Fibroblast of the conjunctiva (primary cell): ENCODE measurements around the gene SHROOM3.

Experiments used
- DNase-seq: peaks from one replicate; pipeline ENCODE4 v3.0.0-alpha.2; 2010; ENCODE audit warnings: low read depth

SHROOM3 gene

DNA sequence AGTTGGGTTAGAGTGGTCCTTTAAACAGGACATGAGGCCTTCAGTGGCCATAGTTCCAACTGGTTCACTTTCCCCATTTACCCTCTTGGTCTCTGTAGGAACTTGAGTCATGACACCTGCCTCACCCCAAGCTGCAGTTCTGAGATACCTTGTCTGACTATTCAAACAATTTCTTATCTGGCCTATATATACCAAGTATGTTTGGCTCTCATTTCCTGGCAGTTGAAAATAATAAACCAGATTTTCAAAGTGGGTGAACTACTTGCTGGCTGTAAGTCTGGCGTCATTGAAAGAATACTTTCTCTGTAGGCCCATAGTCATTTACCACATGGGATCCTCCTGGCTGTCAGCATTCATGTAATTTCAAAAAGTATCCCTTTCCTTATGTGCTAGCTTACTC lies 228.8 kb downstream of the SHROOM3 start:
- no peak for DNase-seq

DNA sequence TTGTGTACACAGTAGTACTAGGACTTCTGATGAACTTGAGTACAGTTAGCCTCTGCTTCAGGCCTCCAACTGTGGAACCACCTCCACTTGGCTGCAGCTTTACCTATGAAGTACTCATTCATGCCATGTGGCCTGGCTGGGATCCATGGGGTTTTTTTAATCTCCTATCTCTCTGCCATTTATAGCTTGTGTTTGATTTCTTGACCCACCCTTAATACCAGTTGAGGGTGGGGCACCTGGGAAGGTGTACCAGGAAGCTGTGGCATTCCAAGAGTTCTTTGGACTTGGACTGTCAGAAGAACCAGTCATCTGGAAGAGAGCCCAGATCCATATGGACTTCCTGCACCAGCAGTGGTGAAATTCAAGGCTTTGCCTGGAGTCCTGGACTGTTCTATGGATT lies 230.1 kb downstream of the SHROOM3 start:
- no peak for DNase-seq

DNA sequence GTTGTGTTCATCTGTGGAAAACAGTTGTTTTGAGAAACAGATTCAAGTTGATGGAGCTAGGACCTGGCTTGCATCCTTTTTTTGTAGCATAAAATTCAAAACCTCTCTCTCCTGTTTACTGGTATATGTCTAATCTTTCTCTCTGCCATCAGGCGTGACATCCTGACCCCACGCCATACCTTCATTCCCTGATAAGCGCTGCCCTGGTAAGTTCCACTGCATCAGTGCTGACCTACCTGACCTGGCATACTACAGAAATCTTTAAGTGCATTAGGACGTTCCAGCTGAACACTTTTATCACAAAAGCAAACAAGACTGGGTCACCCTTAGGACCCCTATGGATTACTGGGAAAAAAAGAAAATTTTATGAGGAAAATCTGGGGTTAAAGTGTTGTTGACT lies 230.7 kb downstream of the SHROOM3 start:
- no peak for DNase-seq

DNA sequence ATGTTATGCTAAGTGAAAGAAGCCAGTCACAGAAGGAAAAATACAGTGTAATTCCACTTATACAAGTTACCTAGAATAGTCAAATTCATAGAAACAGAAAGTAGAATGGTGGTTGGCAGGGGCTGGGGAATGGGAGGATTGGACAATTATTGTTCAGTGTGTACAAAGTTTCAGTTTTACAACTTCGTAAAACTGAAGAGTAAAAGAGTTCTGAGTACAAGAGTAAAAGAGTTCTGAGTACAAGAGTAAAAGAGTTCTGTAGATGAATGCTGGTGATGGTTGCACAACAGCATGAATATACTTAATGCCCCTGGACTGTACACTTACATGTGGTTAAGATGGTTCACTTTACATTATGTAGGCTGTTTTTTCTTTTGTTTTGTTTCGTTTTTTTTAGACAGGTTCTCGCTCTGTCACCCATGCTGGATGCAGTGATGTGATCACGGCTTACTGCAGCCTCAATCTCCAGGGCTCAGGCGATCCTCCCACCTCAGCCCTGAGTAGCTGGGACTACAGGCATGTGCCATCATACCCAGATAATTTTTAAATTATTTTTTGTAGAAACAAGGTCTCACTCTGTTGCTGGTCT lies 232.0 kb downstream of the SHROOM3 start:
- DNase-seq = no peak

DNA sequence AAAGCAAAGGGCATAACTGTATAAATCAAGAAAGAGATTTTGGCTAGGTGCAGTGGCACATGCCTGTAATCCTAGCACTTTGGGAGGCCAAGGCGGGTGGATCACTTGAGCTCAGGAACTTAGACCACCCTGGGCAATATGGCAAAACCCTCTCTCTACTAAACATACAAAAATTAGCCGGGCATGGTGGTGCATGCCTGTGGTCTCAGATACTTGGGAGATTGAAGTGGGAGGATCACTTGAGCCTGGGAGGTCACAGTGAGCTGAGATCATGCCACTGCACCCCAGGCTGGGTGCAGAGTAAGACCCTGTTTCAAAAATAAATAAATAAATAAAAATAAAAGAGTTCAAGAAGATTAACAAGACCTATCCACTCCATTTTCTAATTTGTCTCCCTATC lies 235.6 kb downstream of the SHROOM3 start:
- no peak for DNase-seq

DNA sequence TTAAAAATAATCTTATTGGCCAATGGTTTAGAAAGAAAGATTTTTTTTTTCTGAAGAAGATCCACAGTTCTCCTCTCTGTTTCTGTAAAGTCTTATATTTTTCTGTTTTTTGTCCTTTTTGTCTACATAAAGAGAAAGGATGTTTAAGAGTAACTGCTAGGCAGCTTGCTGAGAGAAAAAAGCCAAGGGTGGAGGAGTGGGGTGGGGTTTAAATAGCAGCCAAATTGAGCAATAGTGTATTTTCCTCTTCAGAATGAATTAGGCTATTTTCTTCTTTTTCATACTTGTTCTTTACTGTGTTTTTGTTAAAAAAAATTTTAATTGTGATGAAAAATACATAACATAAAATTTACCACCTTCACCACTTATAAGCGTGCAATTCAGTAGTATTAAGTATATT lies 238.3 kb downstream of the SHROOM3 start:
- DNase-seq = no peak

DNA sequence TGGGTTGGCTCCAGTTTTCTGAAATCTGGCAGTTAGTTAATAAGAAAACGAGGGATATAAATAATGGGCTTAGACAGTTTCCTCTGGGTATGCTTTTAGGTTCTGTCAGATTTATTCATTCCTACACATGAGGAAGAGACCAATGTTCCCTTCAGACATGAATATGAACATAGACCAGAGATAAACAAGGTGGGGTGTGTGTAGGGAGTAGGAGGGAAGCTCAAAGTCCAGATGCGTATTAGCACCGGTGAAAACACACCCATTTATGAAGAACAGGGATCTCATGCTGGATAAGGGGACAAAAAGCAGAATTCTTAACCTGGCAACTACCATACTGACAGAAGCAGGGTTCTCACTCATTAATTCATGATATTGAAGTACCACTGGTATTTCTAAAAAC lies 240.0 kb downstream of the SHROOM3 start:
- DNase-seq = no peak

DNA sequence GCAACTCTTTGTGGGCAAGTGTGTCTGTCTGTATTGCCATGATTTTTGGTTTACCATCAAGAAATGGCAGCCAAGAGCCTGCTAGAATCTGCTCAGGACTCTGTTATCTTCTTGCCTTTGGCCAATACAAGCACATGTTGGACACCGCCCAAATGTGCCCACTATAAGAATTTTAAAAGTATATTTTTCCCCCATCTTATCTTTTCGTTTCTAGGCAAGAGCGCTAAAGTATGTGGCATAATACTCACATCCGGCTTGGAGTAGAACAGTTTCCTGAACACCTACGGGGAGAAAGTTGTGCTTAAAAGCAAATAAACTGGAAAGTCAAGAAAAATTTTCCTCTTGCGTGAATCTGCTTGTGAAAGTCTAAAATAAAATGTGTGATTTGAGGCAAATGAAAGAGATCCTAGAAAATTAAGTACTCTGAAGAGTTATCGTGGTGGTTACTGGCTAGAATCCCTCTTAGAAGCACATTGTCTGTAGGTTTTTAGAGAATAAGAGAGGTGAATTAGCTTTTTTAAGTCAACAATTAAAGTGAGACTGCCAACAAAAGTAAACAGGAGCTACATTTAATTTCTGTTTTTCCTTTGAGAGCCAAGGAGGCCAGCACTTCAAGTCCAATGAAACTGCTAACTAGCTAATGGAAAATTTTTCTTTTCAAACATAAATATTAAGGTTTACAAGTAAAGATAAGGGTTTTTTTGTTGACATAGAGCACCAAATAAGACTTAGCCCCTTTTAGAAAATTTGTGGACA lies 242.7 kb downstream of the SHROOM3 start:
- DNase-seq = no peak

DNA sequence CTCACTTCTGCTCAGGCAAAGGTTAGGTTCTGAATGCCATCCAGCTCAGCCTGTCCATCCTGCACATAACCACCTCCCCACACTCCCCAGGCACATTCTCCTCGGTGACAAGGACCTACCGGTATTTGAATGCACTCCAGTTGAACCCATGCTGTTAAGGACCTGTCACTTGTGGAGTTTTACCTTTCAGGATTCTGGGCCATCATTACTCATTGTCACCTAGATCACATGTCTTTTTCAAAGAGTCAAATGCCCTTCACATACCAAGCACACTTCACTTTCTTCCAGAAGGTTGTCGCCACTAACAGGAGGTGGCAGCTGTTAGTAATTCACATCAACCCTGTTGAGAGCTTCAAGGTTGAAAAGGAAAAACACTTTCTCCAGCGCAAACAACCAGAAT lies 244.7 kb downstream of the SHROOM3 start:
- DNase-seq = no peak

DNA sequence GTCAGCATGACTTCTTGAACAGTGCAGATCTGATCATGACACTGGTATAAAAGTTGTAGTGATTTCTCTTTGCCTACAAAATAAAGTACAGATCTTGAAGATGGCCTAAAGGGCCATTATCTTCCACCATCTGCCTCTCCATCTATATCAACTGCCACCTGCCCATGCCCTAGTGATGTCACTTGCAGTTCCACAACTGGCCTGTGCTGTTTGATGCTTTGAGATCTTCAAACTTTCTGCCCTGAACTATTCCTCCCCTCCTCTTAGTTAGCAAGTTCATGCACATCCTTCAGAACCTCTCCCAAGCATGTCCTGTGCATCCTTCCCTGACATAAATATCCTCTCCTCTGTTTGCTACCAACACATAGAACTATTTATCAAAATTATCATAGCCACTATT lies 245.9 kb downstream of the SHROOM3 start:
- no peak for DNase-seq

DNA sequence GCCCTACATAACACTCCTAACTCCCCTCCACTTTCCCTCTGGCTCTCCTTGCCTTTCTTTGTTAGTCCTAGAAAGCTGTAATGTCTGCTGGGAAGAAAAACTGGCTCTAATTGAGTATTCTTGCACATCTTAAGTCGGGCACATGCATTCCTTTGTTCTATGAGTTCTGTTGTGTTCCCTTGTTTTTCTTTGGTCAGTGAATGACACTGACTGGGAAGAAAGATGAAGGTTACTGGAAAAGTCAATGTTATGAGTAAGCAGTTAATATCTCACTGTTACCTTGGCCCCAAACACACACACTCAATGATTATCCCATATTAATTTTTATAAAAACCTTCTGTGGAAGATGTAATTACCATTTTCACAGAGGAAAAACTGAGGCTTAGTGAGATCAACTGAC lies 247.0 kb downstream of the SHROOM3 start:
- no peak for DNase-seq

DNA sequence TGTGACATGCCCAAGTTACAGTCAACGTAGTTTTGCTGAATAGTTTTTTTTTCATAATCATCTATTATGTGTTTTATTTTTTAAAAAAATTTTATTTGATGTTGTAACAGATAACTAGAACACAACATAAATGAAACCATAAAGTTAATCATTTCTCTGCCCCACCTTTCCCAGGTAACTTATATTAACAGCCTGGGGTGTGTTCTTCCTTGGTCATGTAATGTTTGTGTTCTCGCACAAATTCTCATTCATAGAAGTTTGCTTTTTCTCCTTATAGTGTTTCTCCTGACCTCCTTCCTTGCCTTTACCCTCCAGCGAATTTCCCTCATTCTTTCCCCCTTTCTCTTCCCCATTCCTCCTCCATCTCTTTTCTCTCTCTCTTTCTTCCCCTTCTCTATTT lies 248.1 kb downstream of the SHROOM3 start:
- DNase-seq = no peak

DNA sequence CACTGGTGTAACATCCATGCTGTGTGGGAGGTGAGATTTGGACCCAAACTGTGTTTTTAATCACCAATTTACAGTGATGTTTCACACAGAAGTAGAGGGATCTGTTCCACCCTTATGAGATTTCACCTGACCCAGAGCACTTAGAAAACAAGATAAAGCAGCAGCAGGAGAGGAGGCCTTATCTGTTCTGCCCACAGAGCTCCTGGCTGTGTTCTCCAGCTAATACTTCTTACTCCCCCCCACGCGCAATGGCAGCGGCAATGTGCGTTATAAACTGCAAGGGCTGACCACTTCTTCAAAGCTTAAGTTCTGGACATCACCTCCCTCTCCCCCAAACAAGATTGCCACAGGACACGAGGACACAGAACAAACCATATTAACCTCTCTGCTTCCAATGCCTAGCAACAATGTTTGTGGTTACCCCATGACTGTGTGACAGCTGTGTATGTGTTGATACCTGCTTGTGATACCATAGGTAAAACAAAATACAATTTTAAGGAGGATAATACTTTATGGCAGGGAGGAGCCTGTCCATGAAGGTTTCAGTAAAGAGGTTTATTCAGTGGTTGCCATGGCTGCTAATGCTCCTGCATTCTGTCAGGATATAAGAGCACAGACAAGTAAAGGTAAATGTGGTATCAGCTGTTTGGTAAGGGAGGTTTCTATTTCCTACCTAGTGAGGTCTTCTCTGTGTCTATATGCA lies 252.9 kb downstream of the SHROOM3 start:
- no peak for DNase-seq

DNA sequence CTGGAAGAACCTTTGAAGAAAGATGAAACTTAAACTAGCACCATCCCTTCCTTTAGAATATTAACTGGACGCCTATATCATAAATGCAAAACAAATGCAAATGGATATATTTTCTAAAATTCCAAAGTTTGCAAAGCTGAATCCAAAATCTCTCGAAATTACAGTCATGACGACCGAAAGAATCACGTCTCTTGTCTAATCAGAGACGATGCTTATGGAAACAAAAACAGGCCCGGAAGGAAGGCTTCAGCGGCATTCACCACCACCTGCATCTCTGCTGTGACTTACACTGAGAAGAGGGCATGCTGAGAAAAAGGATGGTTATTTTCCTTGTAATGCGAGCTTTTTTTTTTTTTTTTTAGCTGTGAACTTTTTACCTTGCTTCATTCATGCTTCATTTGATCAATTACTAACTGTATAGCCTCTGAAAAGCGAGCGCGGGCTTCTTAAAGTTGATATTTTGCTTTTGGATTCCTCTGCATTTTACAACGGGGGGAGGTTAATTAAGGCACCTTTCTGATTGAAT lies 253.7 kb downstream of the SHROOM3 start:
- DNase-seq = no peak

DNA sequence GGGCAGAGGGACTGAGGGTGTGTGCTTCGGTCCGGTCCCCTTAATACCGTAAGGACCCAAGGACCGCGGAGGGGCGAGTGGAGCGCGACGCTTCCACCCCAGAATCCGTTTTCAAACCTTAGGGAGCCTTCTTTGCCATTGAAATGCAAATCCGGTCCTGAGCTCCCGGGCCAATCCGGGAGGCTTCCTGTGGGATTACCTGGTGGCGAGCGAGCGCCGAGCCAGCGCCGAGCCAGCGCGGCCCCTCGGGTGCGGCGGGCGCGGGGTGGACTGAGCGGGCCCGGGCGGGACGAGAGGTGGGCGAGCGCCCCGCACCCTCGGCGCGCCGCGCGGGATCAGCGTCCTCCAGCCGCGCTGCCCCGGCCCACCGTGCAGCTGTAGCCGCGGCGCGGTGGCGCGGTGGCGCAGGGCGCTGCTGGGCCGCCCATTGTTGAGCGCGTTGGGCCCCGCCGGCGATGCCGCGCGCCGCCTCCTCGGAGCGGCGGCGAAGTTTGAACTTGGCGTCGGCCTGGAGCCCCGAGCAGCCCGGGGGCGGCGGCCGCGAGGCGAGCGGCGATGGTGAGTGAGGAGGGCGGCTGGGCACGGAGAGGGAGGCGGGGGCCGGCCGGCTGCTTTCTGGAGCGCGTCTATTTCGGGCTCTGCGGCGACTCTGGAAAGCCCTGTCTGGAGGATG lies 254.3 kb downstream of the SHROOM3 start:
- DNase-seq = no peak

DNA sequence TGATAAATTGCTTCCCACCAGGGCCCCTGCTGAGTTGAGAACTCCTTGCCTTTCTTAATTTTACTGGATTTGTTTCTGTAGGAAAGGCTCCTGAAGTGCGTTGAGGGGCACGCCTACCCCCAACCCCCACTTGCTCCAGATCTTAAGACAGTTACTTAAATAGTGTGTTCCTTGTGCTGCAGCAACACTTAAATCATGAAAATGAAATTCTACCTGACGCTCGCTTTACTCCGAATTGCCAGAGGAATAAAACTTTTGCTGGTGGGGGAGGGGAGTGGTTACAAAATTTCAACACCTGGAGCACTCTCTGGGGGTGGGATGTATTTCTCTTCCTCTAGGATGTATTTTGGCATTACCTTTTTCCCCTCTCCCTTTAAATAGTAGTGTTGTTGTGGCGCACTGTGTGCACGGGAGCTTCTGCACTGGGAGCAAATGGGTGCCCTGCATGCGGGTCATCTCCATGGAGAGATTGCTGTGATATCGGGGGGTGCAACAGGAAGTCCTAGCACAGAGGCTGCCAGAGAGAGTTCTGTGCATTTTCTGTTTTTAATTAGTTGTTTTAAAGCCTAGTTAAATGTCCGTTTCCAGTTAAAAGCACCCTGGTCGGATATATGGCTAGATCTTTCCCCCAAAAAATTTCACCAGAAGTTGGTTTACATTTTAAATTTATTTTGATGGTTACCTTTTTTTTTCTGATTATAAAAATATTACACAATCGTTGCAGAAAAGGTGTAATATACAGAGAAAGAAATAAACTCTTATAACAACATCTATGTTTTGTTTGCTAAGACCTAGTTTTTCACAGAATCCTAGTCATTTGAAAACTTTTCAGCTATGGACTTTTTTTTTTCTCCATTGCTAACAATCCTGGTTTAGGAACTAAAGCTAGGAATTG lies 255.2 kb downstream of the SHROOM3 start:
- DNase-seq = no peak

DNA sequence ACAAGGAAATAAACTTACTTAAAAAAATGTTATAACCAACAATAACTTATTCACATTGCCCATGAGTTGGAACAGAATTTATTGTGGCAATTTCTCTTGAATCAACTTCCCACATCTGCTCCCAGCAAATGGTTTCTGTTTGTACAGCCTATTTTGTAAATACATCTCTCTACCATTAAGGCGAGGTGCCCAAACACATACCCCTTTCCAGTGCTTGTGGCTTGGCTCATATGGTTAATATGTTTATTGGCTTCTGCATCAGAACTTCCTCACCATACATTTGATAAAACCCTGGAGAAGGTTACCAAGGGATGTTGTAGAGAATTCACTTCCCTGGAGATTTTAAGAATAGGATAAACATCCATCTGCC lies 255.9 kb downstream of the SHROOM3 start:
- no peak for DNase-seq

DNA sequence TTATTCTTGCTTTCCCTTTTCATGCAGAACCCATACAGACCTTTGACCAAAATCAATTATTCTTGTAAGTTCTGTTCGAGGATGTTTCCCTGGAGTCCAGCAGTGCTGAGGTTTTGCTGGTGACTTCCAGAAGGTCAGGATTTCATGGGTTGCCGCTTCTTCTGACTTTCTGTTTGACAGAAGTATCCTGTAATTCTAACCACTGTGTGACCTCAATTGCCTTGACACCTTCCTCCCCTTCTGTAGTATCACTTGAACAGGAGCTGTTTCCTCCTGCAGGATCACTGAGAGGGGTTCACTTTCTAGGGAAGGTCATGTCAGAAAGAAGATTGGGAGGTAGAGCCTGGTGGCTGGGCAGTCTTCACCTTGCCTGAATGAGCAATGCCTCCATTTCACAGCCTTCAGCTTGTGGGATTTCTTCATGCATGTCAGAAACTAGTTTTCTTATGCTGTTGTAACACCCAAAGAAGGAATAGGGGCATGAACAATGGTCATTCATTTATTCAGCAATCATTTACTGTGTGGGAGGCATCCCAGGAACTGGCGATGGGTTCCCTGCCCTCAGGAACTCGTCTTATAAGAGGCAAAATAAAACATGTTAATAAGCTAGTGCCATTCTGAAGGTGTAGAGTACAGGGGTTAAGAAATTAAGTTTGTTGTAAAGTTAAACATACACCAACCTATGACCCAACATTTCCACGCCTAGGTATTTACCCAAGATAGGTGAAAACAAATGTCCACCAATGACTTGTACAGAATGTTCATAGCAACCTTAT lies 257.0 kb downstream of the SHROOM3 start:
- no peak for DNase-seq

DNA sequence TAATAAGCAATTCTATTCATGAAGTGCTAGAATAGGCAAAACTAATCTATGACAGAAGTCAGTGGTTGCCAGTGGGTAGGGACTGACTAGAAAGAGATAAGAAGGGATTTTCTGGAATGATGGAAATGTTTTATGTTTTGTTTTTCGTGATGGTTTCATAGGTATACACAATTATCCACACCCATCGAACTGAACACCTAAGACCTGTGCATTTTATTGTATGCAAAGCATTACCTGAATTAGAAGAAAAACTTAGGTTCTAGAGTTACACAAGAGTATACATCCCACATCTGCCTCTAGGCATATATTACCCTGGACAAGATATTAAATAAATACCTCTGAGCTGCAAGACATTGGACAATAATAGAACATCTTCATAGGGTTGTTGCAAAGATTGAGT lies 257.7 kb downstream of the SHROOM3 start:
- DNase-seq = no peak

DNA sequence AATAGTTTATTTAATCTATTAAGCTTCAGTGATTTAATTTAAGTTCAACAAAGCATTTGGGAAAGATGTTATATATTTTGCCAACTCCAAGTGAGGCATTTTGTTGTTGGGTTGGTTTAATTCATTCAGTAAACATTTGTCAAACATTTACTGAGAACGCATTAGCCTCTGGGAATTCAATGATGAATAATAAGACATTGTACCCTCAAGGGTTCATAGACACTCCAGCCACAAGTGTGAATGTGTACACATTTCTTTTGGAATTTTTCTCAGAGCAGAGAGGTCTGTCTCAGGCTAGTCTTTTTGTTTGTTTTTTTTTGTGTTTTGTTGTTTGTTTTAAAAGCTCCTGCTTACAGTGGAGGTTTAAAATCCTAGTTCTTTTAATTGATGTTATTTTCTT lies 259.0 kb downstream of the SHROOM3 start:
- DNase-seq = no peak

DNA sequence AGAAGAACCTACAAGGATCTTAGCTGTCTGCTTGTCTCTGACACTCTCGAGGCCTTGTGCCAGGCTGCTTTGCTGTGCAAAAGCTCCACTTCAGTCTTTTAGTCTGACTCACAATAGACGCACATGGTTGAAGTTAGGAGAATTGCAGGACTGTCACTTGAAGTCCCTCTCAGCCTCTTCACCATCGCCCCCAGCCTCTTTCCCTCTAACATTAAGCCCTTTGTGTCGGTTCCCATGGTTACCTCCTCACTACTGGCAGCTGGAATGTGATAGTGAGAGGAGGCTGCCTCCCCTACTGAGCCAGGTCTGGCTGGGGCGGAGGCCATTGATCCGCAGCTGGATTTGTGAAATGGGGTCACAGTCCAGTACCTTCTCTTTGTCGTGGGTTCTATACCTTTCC lies 261.1 kb downstream of the SHROOM3 start:
- no peak for DNase-seq
